HepG2 (cell line): Measurements from ENCODE around the gene CNPY1. TPM values are rescaled to one million over a fixed set of nuclear protein-coding genes. Genes with fewer than 3 reads are reported as not detected.

Experiments
- ATAC-seq: fragments of 200-7000 bp; cut with Tn5 transposase; 3 replicates; pipeline ENCODE4 v1.9.1; 2020; ENCODE audit warnings: mild to moderate bottlenecking, moderate library complexity
- BruUV-seq: library from RNA; stranded (reverse); fragments of 400-500 nt; replicated peaks from 2 replicates; lab custom pipeline; 2021; lab: Mats Ljungman, UMichigan
- CTCF ChIA-PET: fragments of 300-600 bp; formaldehyde crosslinking; extraction: SDS; loops from one replicate; lab custom pipeline; 2021; ENCODE audit warnings: low total read pairs, inconsistent platforms, low intra/inter-chr PET ratio; lab: Yijun Ruan, JAX
- POLR2A ChIA-PET: fragments of 350-600 bp; sonication (Branson Sonifier 250); formaldehyde crosslinking; loops from one replicate; lab custom pipeline; 2020; ENCODE audit warnings: antibody characterized with exemption, inconsistent platforms; lab: Yijun Ruan, JAX
- DNase-seq: peaks from one replicate; pipeline ENCODE4 v3.0.0-alpha.2; 2015; ENCODE audit warnings: low spot score
- FAIRE-seq: peaks from 3 replicates; lab custom pipeline; 2011; peaks lifted over from hg19 to GRCh38; lab: Jason Lieb, UNC
- H2AFZ ChIP-seq: one replicate; pipeline ENCODE4 v1.6.1; 2011; ENCODE audit warnings: low read length, inconsistent platforms
- H3K27ac ChIP-seq: fragments of 300-600 bp; 3 replicates; pipeline ENCODE4 v1.8.0; 2011; ENCODE audit warnings: mixed run types, mild to moderate bottlenecking, mixed read lengths, low read length, inconsistent platforms; ENCODE audit not compliant: insufficient read depth; ENCODE audit errors: extremely low read length
- H3K27me3 ChIP-seq, 2 experiments: fragments of 200-600 bp in 1 of 2; 2 replicates in 1 of 2; 3 replicates in 1 of 2; pipeline versions ENCODE4 v1.6.0 to v1.8.0; 2011; ENCODE audit warnings: low read length in 2 of 2, mild to moderate bottlenecking in 2 of 2, moderate library complexity in 2 of 2, inconsistent platforms in 1 of 2; ENCODE audit not compliant: insufficient read depth in 2 of 2, control insufficient read depth in 1 of 2
- H3K36me3 ChIP-seq, 2 experiments: fragments of 200-600 bp in 1 of 2; replicated peaks in 1 of 2; 2 replicates in 1 of 2; 3 replicates in 1 of 2; pipeline versions ENCODE4 v1.5.1 to v1.8.0; 2011; ENCODE audit warnings: low read length in 2 of 2, inconsistent platforms in 1 of 2; ENCODE audit not compliant: insufficient read depth in 2 of 2, control insufficient read depth in 1 of 2
- H3K4me1 ChIP-seq: 2 replicates; pipeline ENCODE4 v1.5.1; 2012; ENCODE audit warnings: low read length, inconsistent platforms; ENCODE audit not compliant: insufficient read depth
- H3K4me2 ChIP-seq: 2 replicates; pipeline ENCODE4 v1.6.0; 2011; ENCODE audit warnings: low read depth, low read length, inconsistent platforms
- H3K4me3 ChIP-seq, 3 experiments: fragments of 200-600 bp in 1 of 3; sonication (generic), shearing (Covaris generic) in 1 of 3; replicated peaks in 1 of 3; 2 replicates each; pipeline ENCODE4 v1.5.1; 2011 to 2016; ENCODE audit warnings: low read length in 3 of 3, inconsistent platforms in 2 of 3, low read depth in 2 of 3, mild to moderate bottlenecking in 2 of 3, control low read depth in 1 of 3, mixed read lengths in 1 of 3; ENCODE audit not compliant: insufficient read depth in 1 of 3
- H3K79me2 ChIP-seq: one replicate; pipeline ENCODE4 v1.6.1; 2011; ENCODE audit warnings: low read length, inconsistent platforms; ENCODE audit not compliant: insufficient read depth
- H3K9ac ChIP-seq: 2 replicates; pipeline ENCODE4 v1.6.0; 2011; ENCODE audit warnings: mild to moderate bottlenecking, low read depth, low read length, inconsistent platforms; ENCODE audit not compliant: insufficient read depth
- H3K9me3 ChIP-seq: 2 replicates; pipeline ENCODE4 v1.5.1; 2012; ENCODE audit warnings: mild to moderate bottlenecking, low read length
- H4K20me1 ChIP-seq: 2 replicates; pipeline ENCODE4 v1.6.0; 2011; ENCODE audit warnings: inconsistent platforms, mild to moderate bottlenecking, low read length, moderate library complexity; ENCODE audit not compliant: insufficient read depth
- ARID5B ChIP-seq: IDR thresholded peaks from 2 replicates; pipeline ENCODE4 v1.4.0; 2020; ENCODE audit warnings: mild to moderate bottlenecking, missing genetic modification reagents
- BCL3 ChIP-seq: sonication (generic); formaldehyde crosslinking; IDR thresholded peaks from 2 replicates; pipeline ENCODE4 v1.5.1; 2020; ENCODE audit warnings: mild to moderate bottlenecking, missing genetic modification reagents, moderate library complexity
- HOXA9 ChIP-seq: sonication (generic); formaldehyde crosslinking; IDR thresholded peaks from 2 replicates; pipeline ENCODE4 v1.8.1; 2022; ENCODE audit warnings: missing genetic modification reagents, mild to moderate bottlenecking, moderate library complexity, borderline replicate concordance
- HOXD1 ChIP-seq: sonication (generic); formaldehyde crosslinking; IDR thresholded peaks from 2 replicates; pipeline ENCODE4 v1.5.0; 2020; ENCODE audit warnings: missing genetic modification reagents
- REXO4 ChIP-seq: sonication (generic); formaldehyde crosslinking; IDR thresholded peaks from 2 replicates; pipeline ENCODE4 v1.8.0; 2022; ENCODE audit warnings: missing genetic modification reagents, mild to moderate bottlenecking, borderline replicate concordance
- ZNF451 ChIP-seq: sonication (generic); formaldehyde crosslinking; IDR thresholded peaks from 2 replicates; pipeline ENCODE4 v1.5.0; 2020; ENCODE audit warnings: mild to moderate bottlenecking, missing genetic modification reagents
- ZNF569 ChIP-seq: sonication (generic); formaldehyde crosslinking; IDR thresholded peaks from 2 replicates; pipeline ENCODE4 v1.5.0; 2020; ENCODE audit warnings: mild to moderate bottlenecking, missing genetic modification reagents, moderate library complexity, borderline replicate concordance
- ZNF770 ChIP-seq: sonication (generic); formaldehyde crosslinking; IDR thresholded peaks from 2 replicates; pipeline ENCODE4 v1.5.0; 2020; ENCODE audit warnings: mild to moderate bottlenecking, missing genetic modification reagents
- WGBS: methylation state at CpG from one replicate; pipeline ENCODE4 v1.1.6; 2017; ENCODE audit warnings: low lambda C conversion rate; 5-methylcytosine and 5-hydroxymethylcytosine counted together
- in situ Hi-C: cut with HindIII; loops from 2 replicates; pipeline ENCODE4 v1.10.0; 2017; ENCODE audit warnings: low pct_unique_long_range_greater_than_20kb; ENCODE audit not compliant: extremely low pct_ligation_motif_present
- intact Hi-C: fragments of 100-400 bp; cut with micrococcal nuclease; formaldehyde crosslinking; loops from one replicate; pipeline ENCODE4 v1.10.0; 2022; ENCODE audit not compliant: unreplicated experiment
- polyA plus RNA-seq, 8 experiments: library from polyadenylated mRNA; depleted of rRNA in 3 of 8; stranded (reverse) in 7 of 8; unstranded in 1 of 8; fragments of >200 nt; fragmentation: Illumina TruSeq in 4 of 8; extraction: Trizol in 4 of 8; gene quantifications; 2 replicates each; pipeline versions ENCODE4 v1.2.1 to v1.2.3, GENCODE V29; 2011 to 2016; ENCODE audit warnings: low read depth in 4 of 8, missing spikeins in 1 of 8, mixed read lengths in 1 of 8; ENCODE audit not compliant: insufficient read depth in 1 of 8
- total RNA-seq, 5 experiments: library from RNA; depleted of rRNA; stranded (reverse); fragments of >200 nt; fragmentation: Illumina TruSeq; extraction: Trizol; gene quantifications; 2 replicates each; pipeline ENCODE4 v1.2.3, GENCODE V29; 2016; ENCODE audit warnings: low read depth in 1 of 5

CNPY1 gene
- total and polyA plus RNA-seq, 2 of the 13 experiments (the other 11 are each of a cell fraction or from before 2014, with no cell fraction given) = not detected

GRCh38 chr7:155510975-155511701 is 35.2 kb downstream of the CNPY1 start:
- no peaks in the 10 kb centered on the region for H3K79me2 ChIP-seq
- intact Hi-C loops = no loop called here
- POLR2A ChIA-PET = no interaction called here
- DNase-seq = no peak
- no peak for ATAC-seq
- no peak overlapping the region for H2AFZ ChIP-seq
- H3K9me3 ChIP-seq = no peaks in the 10 kb centered on the region
- CTCF ChIA-PET = no interaction called here
- H3K4me2 ChIP-seq = no peak overlapping the region
- TF ChIP-seq REXO4 (CRISPR knock-in tag) = no peak
- no peak for TF ChIP-seq BCL3 (CRISPR knock-in tag)
- TF ChIP-seq HOXD1 (CRISPR knock-in tag) = no peak
- TF ChIP-seq HOXA9 (CRISPR knock-in tag) = no peak
- no peak for TF ChIP-seq ZNF451 (CRISPR knock-in tag)
- TF ChIP-seq ZNF770 (CRISPR knock-in tag) = no peak
- no peak for TF ChIP-seq ZNF569 (CRISPR knock-in tag)
- no peak for TF ChIP-seq ARID5B
- no peak for FAIRE-seq
- no peaks in the 10 kb centered on the region for H3K36me3 ChIP-seq
- no peak overlapping the region for H3K4me3 ChIP-seq
- H3K27ac ChIP-seq = no peak overlapping the region
- H3K9ac ChIP-seq = no peak overlapping the region
- 0 out of 2 replicates have a peak, but pooled peaks cover 11% of the 10 kb centered on the region for H3K4me1 ChIP-seq
- WGBS = 10% methylated on average over 6 of the region's 6 CpGs
- H4K20me1 ChIP-seq = no peaks in the 10 kb centered on the region; the same call in 1 of the 2 replicates
- in situ Hi-C loops = no loop called here
- H3K27me3 ChIP-seq = peaks cover 3 to 87% of the 10 kb centered on the region in 2 experiments
- no TSS peak for BruUV-seq
